ENCODE measurements around the gene ITSN2. TPM values are rescaled to one million over a fixed set of nuclear protein-coding genes. Genes with fewer than 3 reads are reported as not detected.
A peak's percentile ranks its signal among the peaks of the same experiment; 100 is the strongest.

Gene ITSN2
- polyA plus RNA-seq, 3 donors = 26.0 to 91.1 (median 40.4) TPM

DNA sequence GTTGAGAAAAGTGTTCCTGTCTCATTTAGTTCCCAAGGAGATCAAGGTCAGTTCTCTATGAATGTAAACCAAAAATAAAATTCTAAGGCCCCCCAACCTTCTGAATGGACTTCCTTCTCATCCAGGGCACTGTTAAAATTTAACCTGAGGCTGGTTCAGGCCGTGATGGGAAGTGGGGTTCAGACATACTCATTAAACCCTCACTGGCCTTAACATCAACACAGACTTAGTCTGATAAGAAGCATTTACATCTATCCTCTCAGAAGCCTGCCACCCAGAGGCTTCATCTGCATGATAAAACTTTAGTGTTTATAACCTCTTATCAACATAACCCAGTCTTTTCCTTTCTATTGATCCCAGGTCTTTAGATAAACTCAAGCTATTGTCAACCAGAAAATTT, 22.4 kb downstream of the ITSN2 start:
- H3K79me2 ChIP-seq (ENCODE audit: insufficient read depth, low read length) = peaks cover 95% of the 10 kb centered on the region
- no peak overlapping the region for H2AFZ ChIP-seq (ENCODE audit: insufficient read depth, low read depth, low read length, poor library complexity, severe bottlenecking)
- intact Hi-C loops (cut with micrococcal nuclease) = no loop called here
- H3K36me3 ChIP-seq (replicated peaks in 1 of 2; ENCODE audit: control insufficient read depth in 1 of 2, insufficient read depth in 2 of 2, low read length in 2 of 2) = no peaks in the 10 kb centered on the region
- peak overlapping the region in 5 of 7 donors; percentile 5 to 85 (median 67) for H3K27ac Mint-ChIP-seq
- no peaks in the 10 kb centered on the region for H3K27me3 ChIP-seq (ENCODE audit: control insufficient read depth in 2 of 2, insufficient read depth in 2 of 2, low read length in 2 of 2)
- WGBS (ENCODE audit: insufficient coverage) = 0% methylated on average over 1 of the region's 1 CpG
- H3K4me3 Mint-ChIP-seq = no peak overlapping the region
- peaks cover 39 to 45% of the 10 kb centered on the region in 2 donors for H3K4me1 ChIP-seq (ENCODE audit: control insufficient read depth in 1 of 2, insufficient read depth in 2 of 2, low read length in 2 of 2)
- TF ChIP-seq, protein P1, sequence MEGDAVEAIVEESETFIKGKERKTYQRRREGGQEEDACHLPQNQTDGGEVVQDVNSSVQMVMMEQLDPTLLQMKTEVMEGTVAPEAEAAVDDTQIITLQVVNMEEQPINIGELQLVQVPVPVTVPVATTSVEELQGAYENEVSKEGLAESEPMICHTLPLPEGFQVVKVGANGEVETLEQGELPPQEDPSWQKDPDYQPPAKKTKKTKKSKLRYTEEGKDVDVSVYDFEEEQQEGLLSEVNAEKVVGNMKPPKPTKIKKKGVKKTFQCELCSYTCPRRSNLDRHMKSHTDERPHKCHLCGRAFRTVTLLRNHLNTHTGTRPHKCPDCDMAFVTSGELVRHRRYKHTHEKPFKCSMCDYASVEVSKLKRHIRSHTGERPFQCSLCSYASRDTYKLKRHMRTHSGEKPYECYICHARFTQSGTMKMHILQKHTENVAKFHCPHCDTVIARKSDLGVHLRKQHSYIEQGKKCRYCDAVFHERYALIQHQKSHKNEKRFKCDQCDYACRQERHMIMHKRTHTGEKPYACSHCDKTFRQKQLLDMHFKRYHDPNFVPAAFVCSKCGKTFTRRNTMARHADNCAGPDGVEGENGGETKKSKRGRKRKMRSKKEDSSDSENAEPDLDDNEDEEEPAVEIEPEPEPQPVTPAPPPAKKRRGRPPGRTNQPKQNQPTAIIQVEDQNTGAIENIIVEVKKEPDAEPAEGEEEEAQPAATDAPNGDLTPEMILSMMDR (IDR thresholded peaks at IDR 0.05) = no peak
- H3K4me1 Mint-ChIP-seq = peaks cover 73% of the 10 kb centered on the region
- no peak overlapping the region for H3K27ac ChIP-seq (ENCODE audit: low read depth in 1 of 2, low read length in 2 of 2)
- no peaks in the 10 kb centered on the region for H3K9me3 ChIP-seq (replicated peaks in 1 of 2; ENCODE audit: control insufficient read depth in 1 of 2, insufficient read depth in 1 of 2, low read length in 2 of 2)
- H4K20me1 ChIP-seq (ENCODE audit: insufficient read depth, low read length) = peaks cover 95% of the 10 kb centered on the region
- no peaks in the 10 kb centered on the region for H3K27me3 Mint-ChIP-seq (ENCODE audit: low read depth in 3 of 3)
- no peak overlapping the region for H3K9ac ChIP-seq (ENCODE audit: insufficient read depth, low read length, poor library complexity, severe bottlenecking)
- DNase-seq = no peak
- H3K36me3 Mint-ChIP-seq = peaks cover 0 to 12% of the 10 kb centered on the region in 2 donors
- H3K4me3 ChIP-seq (replicated peaks in 1 of 3; ENCODE audit: low read depth in 2 of 3, low read length in 3 of 3) = no peak overlapping the region
- no peak overlapping the region for H3K4me2 ChIP-seq (replicated peaks; ENCODE audit: extremely low read depth, low read length, poor library complexity, severe bottlenecking)
- H3K9me3 Mint-ChIP-seq = peaks cover 0 to 1% (median 0%) of the 10 kb centered on the region in 7 donors

- peaks cover 33 to 36% of the 10 kb centered on the region in 2 donors for H3K4me1 ChIP-seq (ENCODE audit: control insufficient read depth in 1 of 2, insufficient read depth in 2 of 2, low read length in 2 of 2)
- H3K79me2 ChIP-seq (ENCODE audit: insufficient read depth, low read length) = peaks cover 95% of the 10 kb centered on the region
- peaks cover 68% of the 10 kb centered on the region for H3K4me1 Mint-ChIP-seq
Measured at GRCh38 chr2:24336811-24337210, 23.5 kb downstream of the ITSN2 start.

More at GRCh38 chr2:24336811-24337210, 23.5 kb downstream of the ITSN2 start:
- Histone ChIP-seq H3K27me3 (ENCODE audit: control insufficient read depth in 2 of 2, insufficient read depth in 2 of 2, low read length in 2 of 2) (no peaks in the 10 kb centered on the region), H3K36me3 (replicated peaks in 1 of 2; ENCODE audit: control insufficient read depth in 1 of 2, insufficient read depth in 2 of 2, low read length in 2 of 2) (no peaks in the 10 kb centered on the region), H3K9me3 (replicated peaks in 1 of 2; ENCODE audit: control insufficient read depth in 1 of 2, insufficient read depth in 1 of 2, low read length in 2 of 2) (no peaks in the 10 kb centered on the region), H3K27ac (ENCODE audit: low read depth in 1 of 2, low read length in 2 of 2) (no peak overlapping the region), H3K4me2 (replicated peaks; ENCODE audit: extremely low read depth, low read length, poor library complexity, severe bottlenecking) (peak overlapping the region; percentile 12), H4K20me1 (ENCODE audit: insufficient read depth, low read length) (peaks cover 95% of the 10 kb centered on the region), H2AFZ (ENCODE audit: insufficient read depth, low read depth, low read length, poor library complexity, severe bottlenecking) (no peak overlapping the region), H3K4me3 (replicated peaks in 1 of 3; ENCODE audit: low read depth in 2 of 3, low read length in 3 of 3) (peak overlapping the region in 1 of 3 experiments; percentile 0), H3K9ac (ENCODE audit: insufficient read depth, low read length, poor library complexity, severe bottlenecking) (no peak overlapping the region)
- no peaks in the 10 kb centered on the region for H3K27me3 Mint-ChIP-seq (ENCODE audit: low read depth in 3 of 3)
- peak overlapping the region in 1 of 2 donors; percentile 73 for H3K4me3 Mint-ChIP-seq
- DNase-seq = peak in 2 of 3 donors; percentile 23 to 40
- peaks cover 0 to 6% of the 10 kb centered on the region in 2 donors for H3K36me3 Mint-ChIP-seq
- peak overlapping the region in 2 of 7 donors; percentile 26 to 73 for H3K27ac Mint-ChIP-seq
- TF ChIP-seq, protein P1 (IDR thresholded peaks at IDR 0.05) = no peak
- WGBS (ENCODE audit: insufficient coverage) = 0% methylated on average over 1 of the region's 4 CpGs
- H3K9me3 Mint-ChIP-seq = no peaks in the 10 kb centered on the region
- intact Hi-C loops (cut with micrococcal nuclease) = no loop called here
